SKM-1 (cell line): ENCODE data around the gene FAP.

Source experiments
- DNase-seq: peaks from one replicate; lab custom pipeline; 2025; ENCODE audit not compliant: unreplicated experiment; lab: John Stamatoyannopoulos, UW

The FAP gene

GRCh38 chr2:162127422-162127821, 115.8 kb downstream of the FAP start:
- no peak for DNase-seq

- no peak for DNase-seq
Measured at GRCh38 chr2:162126527-162126926, 116.7 kb downstream of the FAP start.

- DNase-seq, result peak; percentile 92
Measured at GRCh38 chr2:162126111-162126519, 117.1 kb downstream of the FAP start.

GRCh38 chr2:162125138-162125537, 118.1 kb downstream of the FAP start:
- no peak for DNase-seq

GRCh38 chr2:162123806-162124758, 119.2 kb downstream of the FAP start:
- peak; percentile 23 for DNase-seq
